Esophagus muscularis mucosa (tissue), 3 donors: ENCODE data around the gene OR51D1.

Experiments used
- CTCF ChIP-seq, 3 experiments: fragments of 200-600 bp in 2 of 3; fragments of 450-650 bp in 1 of 3; sonication (generic) in 2 of 3; IDR thresholded peaks; one replicate each; pipeline ENCODE4 v1.5.1; 2017 to 2019; ENCODE audit warnings: antibody characterized with exemption in 3 of 3, mild to moderate bottlenecking in 2 of 3, moderate library complexity in 1 of 3
- POLR2A ChIP-seq: fragments of 450-650 bp; IDR thresholded peaks from one replicate; pipeline ENCODE4 v1.6.1; 2017; ENCODE audit warnings: antibody characterized with exemption, moderate library complexity, mild to moderate bottlenecking, low read depth
- POLR2AphosphoS5 ChIP-seq, 2 donors: sonication (generic); formaldehyde crosslinking; IDR thresholded peaks; one replicate each; pipeline ENCODE4 v1.6.1; 2017; ENCODE audit warnings: antibody characterized with exemption in 2 of 2

GRCh38 chr11:4607096-4607495, 30.2 kb upstream of the OR51D1 start:
- TF ChIP-seq CTCF (IDR thresholded peaks at IDR 0.05), result no peak
- TF ChIP-seq POLR2A, result no peak
- TF ChIP-seq POLR2AphosphoS5 (IDR thresholded peaks at IDR 0.05), result no peak
